GM21576 (cell line): ENCODE measurements around the gene NPC1L1.
A peak's percentile ranks its signal among the peaks of the same experiment; 100 is the strongest.
"Not testable (repeated sequence)": the region's sequence is repeated elsewhere in the genome, so short reads cannot be mapped to it uniquely, and the experiment has no call there.

Source experiments
- ATAC-seq: cut with Tn5 transposase; IDR thresholded peaks from one replicate; pipeline ENCODE4 v1.9.1; 2021; ENCODE audit warnings: mild to moderate bottlenecking, moderate library complexity; ENCODE audit not compliant: unreplicated experiment

The NPC1L1 gene

GRCh38 chr7:44506592-44507288 is 34.4 kb downstream of the NPC1L1 start:
- not testable (repeated sequence) for ATAC-seq

DNA sequence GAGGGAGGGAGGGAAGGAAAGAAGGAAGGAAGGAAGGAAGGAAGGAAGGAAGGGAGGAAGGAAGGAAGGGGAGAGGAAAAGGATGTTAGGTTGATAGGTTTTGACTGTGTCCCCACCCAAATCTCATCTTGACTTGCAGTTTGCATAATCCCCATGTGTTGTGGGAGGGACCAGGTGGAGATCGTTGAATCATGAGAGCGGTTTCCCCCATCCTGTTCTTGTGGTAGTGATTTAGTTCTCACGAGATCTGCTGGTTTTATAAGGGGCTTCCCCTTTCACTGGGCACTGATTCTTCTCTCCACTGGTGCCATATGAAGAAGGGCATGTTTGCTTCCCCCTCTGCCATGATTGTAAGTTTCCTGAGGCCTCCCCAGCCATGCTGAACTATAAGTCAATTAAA is 35.5 kb downstream of the NPC1L1 start:
- no peak for ATAC-seq

DNA sequence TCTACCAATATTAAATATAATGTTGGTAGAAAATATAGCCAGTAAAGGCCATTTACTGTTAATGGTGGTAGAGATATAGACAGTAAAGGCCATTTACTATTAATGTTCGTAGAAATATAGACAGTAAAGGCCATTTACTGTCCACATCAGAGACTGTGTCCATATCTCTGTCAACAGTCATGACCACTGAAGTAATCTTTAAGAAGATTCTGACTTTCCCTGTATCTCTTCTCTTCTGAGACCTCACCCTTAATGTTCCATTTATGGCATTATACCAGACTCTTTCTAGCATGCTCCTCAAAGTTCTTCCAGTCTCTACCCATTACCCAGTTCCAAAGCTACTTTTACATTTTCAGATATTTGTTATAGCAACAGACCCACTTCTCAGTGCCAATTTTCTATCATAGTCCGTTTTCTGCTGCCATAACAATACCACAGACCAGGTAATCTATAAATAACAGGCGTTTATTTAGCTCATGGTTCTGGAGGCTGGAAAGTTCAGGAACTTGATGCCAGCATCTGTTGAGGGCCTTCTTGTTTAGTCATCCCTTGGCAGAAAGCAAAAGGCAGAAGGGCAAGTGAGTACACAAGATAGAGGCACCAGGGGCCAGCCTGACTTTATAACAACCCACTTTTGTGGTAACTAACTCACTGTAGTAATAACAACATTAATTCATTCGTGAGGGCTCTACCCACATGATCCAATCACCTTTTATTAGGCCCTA is 42.7 kb downstream of the NPC1L1 start:
- ATAC-seq: no peak

DNA sequence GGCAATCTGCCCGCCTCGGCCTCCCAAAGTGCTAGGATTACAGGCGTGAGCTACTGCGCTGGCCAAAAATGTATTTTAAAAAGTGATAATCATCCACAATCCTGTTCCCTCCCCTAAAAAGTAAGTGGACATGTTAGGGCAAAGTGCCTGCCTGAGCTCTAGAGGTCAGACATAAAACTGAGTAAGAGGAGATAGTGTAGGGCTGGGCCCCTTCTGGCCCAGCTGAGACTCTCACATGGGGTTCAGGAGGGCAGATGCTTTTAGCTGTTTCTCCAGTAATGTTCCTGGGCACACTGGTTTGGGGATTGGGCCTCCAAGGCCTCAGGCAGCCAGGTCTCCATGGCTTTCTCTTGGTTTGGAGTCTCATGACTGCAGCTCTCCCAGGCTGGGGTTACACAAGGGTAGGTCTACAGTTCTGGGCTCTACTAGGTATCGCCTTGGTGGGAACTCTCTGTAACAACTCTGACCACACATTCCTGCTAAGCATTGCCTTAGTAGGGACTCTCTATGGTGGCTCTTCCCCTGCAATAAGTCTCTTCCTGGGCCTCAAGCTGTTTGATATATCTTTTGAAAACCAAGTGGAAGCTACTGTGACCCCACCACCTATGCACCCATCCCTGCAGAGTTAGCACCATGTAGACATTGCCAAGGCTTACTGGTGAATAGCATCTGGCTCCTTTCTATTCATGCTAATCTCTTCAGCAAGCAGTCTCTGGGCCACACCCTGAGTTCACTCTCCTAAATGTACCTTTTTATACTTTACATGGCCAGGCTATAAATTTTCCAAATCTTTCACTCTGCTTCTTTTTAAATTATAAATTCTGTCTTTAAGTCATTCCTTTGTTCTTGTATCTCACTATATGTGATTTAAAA is 43.7 kb downstream of the NPC1L1 start:
- ATAC-seq: no peak

GRCh38 chr7:44496385-44496784 is 44.7 kb downstream of the NPC1L1 start:
- no peak for ATAC-seq

GRCh38 chr7:44494960-44495359 is 46.2 kb downstream of the NPC1L1 start:
- ATAC-seq: no peak

GRCh38 chr7:44491229-44491628 is 49.9 kb downstream of the NPC1L1 start:
- ATAC-seq: no peak

- peak; percentile 91 for ATAC-seq
Observed at GRCh38 chr7:44490351-44491200, 50.6 kb downstream of the NPC1L1 start, which contains the start of gene NUDCD3. Gene NUDCD3 (minus strand): TSS chr7:44490658. CDS start chr7:44490600, 58 bp downstream.

DNA sequence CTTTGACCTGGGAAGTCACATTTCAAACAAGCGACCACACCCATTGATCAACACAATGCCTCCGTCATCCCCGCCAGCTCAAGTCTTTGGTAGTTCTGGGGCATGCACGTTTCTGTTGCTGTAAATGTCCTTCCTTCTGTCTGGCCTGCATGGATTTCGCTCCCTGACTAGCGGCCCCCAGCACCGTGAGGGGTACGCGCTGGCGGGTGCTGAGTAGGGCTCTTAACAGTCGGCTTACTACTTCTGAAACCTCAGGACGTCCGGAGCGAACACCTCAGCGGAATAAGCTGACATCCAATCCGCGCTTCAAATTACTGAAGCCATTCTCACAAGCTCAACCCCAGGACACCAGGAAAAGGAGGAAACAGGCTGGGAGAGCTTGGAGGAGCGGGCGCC is 51.2 kb downstream of the NPC1L1 start:
- ATAC-seq: peak; percentile 28

- ATAC-seq: no peak
Observed at GRCh38 chr7:44488955-44489354, 52.2 kb downstream of the NPC1L1 start.

DNA sequence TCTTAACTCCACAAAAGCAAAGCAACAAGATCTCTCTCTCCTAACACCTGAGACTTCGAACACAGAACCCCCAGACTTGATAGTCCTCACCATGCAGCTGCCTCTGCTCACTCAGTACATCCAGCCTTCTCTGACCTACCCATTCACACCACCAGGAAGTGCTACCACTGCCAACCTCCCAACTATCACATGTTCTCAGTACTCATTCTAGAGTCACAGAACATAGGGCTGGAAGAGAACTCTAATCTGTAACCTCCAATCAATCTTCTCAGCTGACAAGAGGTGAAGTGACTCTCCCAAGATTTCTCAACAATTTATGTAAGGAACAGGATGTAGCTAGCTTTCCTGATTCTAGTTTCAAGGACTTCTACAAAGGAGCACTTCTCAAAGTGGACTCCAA is 54.4 kb downstream of the NPC1L1 start:
- ATAC-seq: no peak

DNA sequence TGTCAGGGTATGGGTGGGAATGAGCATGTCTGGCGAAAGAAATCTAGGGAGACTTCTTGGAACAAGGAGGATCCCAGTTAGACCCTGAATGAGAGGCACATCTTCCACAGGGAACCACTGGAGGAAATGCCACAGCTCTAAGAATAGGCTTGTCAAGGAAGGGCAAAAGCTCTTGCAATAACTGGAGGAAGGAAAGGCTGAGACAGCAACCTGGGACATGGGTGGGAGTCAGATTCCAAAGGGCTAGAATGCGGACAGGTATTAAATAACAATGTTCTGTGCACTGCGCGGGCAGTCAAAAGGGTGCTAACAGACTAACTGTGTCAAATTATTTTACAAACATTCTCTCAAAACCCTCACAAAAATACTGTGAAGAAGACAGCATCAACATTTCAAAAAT is 55.1 kb downstream of the NPC1L1 start:
- no peak for ATAC-seq

DNA sequence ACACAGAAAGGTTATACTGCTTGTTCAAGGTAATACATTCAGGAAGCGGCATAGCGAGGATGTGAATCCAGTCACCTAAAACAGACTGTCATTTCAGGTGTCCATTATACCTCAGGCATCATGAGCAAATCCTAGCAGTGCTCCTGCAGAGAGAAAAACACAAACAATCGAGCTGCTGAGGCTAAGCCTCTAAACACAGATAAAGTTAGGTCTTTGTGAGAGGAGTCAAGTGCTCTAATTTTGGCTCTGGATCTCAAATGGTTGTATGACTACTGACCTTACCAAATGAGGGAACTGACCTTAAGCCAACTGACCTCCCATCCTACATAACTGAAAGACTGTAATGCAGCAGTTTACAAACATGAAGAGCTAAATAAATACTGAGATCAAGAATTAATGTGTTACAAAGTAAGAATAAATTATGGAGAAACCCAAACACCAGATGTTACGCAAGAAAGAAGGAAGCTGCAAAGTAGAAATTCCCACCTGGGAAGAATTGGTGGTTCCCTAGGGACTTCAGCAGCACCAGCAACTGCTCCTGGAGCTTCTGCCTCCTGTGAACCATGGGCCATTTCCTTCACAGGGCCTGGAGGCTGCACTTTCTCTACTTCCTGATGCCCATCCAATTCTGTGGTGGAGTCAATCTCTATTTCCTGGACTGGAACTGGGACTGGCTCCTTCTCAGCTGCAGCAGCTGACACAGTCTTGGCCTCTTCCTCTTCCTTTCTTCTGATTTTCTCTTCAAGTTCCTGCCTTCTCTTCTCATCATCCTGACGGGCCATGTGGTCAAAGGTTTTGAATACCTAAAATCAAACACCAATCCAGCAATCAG is 56.4 kb downstream of the NPC1L1 start:
- ATAC-seq: no peak

DNA sequence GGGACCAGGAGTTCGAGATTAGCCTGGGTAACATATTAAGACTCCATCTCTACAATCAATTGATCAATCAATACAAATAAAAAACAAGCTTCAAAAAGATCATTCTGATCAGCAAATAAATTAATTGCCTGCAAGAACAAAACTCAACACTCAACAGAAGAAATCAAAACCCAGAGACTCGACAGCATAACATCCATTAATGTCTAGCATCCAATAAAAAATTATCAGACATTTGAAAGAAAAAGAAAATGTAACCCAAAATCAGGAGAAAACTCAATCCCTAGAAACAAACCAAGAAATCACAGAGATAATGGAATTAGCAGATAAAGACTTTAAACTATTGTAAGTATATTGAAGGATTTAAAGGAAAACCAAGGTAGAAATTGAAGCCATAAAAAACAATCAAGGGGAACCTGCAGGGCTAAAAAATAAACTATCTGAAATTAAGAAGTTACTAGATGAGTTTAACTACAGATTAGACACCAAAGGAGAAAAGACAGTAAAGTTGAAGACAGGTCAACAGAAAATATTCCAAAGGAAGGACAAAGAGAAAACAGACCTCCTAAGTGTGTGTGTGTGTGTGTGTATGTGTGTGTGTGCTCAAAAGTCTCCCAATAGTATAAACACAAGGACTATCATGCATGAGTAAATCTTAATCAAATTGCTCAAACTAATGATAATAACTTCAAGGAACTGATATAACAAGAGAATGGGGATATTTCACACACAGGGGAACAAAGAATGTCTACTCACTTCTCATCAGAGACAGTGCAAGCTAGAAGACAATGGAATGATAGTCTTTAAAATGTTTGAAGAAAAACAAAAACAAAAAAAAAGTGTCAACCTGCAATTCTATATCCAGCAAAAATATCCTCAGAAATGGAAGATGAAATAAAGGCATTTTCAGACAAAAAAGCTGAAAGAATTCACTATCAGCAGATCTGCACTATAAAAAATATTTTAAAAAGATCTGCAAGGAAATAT is 58.3 kb downstream of the NPC1L1 start:
- no peak for ATAC-seq

DNA sequence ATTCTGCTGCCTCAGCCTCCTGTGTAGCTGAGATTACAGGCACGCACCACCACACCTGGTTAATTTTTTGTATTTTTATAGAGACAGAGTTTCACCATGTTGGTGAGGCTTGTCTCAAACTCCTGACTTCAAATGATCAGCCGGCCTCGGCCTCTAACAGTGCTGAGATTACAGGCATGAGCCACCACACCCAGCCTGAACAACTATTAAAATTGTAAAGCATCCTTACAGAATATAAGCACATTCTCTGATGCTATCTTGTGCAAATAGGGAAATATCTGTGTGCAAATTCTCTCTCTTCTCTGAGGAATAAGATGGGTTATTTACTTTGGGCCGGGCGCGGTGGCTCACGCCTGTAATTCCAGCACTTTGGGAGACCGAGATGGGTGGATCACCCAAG is 63.2 kb downstream of the NPC1L1 start:
- no peak for ATAC-seq

GRCh38 chr7:44477063-44477830 is 63.9 kb downstream of the NPC1L1 start:
- ATAC-seq: peak; percentile 87

DNA sequence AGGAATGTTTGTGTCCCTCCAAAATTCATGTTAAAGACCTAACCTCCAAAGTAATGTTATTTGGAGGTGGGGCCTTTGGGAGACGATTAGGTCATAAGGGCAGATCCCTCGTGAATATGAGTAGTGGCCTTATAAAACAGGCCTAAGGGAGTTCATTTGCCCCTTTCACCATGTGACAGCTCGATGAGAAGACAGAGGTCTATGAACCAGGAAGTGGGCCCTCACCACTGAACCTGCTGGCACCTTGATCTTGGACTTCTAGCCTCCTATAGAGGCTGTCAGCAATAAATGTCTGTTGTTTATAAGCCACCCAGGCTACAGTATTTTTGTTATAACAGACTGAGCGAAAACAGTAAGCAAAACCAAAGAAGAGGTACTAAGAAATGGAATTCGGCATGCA is 64.8 kb downstream of the NPC1L1 start:
- ATAC-seq: no peak

DNA sequence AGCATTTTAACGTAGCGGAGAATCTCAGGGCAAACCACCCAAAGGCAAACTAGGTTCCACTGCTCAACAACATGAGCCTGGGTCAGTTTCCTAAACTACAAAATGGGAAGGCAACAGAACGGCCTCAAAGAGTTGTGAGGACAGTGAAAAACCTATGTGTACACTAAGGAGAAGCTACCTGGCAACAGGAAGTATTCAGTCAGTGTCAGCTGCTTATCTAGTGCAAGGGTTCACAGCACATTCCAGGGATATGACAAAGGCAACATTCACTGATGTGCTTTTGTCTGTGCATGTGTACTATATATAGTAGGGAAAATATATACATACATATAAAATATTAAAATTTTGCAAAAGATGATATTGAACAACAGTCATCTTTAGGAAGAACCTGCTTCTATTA is 67.8 kb downstream of the NPC1L1 start:
- no peak for ATAC-seq
